Measurements from ENCODE around the gene ALDH1A3.

Gene ALDH1A3

GRCh38 chr15:100881573-100882336, 2.1 kb downstream of the ALDH1A3 start:
- no peak for DNase-seq (ENCODE audit: low read depth)
- H3K4me3 ChIP-seq (ENCODE audit: low read depth, low read length), result no peak overlapping the region
- no peak for TF ChIP-seq CTCF (IDR thresholded peaks at IDR 0.05; ENCODE audit: low read depth, low read length, missing control alignments)

- no peak for DNase-seq (ENCODE audit: low read depth)
- no peak overlapping the region for H3K4me3 ChIP-seq (ENCODE audit: low read depth, low read length)
- no peak for TF ChIP-seq CTCF (IDR thresholded peaks at IDR 0.05; ENCODE audit: low read depth, low read length, missing control alignments)
These were observed 5.5 kb downstream of the ALDH1A3 start for GRCh38 chr15:100885116-100885515.

GRCh38 chr15:100885811-100886210, 6.2 kb downstream of the ALDH1A3 start:
- no peak for DNase-seq (ENCODE audit: low read depth)
- no peak for TF ChIP-seq CTCF (IDR thresholded peaks at IDR 0.05; ENCODE audit: low read depth, low read length, missing control alignments)
- no peak overlapping the region for H3K4me3 ChIP-seq (ENCODE audit: low read depth, low read length)

GRCh38 chr15:100887211-100887913, 7.7 kb downstream of the ALDH1A3 start:
- H3K4me3 ChIP-seq (ENCODE audit: low read depth, low read length), result no peak overlapping the region
- no peak for DNase-seq (ENCODE audit: low read depth)
- TF ChIP-seq CTCF (IDR thresholded peaks at IDR 0.05; ENCODE audit: low read depth, low read length, missing control alignments), result no peak

GRCh38 chr15:100889385-100890050, 9.9 kb downstream of the ALDH1A3 start:
- DNase-seq (ENCODE audit: low read depth), result no peak
- H3K4me3 ChIP-seq (ENCODE audit: low read depth, low read length), result no peak overlapping the region
- TF ChIP-seq CTCF (IDR thresholded peaks at IDR 0.05; ENCODE audit: low read depth, low read length, missing control alignments), result no peak

GRCh38 chr15:100890051-100890720, 10.6 kb downstream of the ALDH1A3 start:
- no peak for TF ChIP-seq CTCF (IDR thresholded peaks at IDR 0.05; ENCODE audit: low read depth, low read length, missing control alignments)
- no peak overlapping the region for H3K4me3 ChIP-seq (ENCODE audit: low read depth, low read length)
- no peak for DNase-seq (ENCODE audit: low read depth)
